HL-60 (cell line): ENCODE results near the gene KCTD14.

Experiments
- DNase-seq, 2 experiments: peaks; one replicate each; pipeline ENCODE4 v3.0.0-alpha.2; 2010 to 2020; ENCODE audit warnings: low read depth in 1 of 2, low spot score in 1 of 2
- H3K27ac ChIP-seq: fragments of 250-450 bp; sonication (Bioruptor Pico); replicated peaks from 2 replicates; pipeline ENCODE4 v1.5.1; 2020; ENCODE audit warnings: mild to moderate bottlenecking, moderate library complexity
- H3K27me3 ChIP-seq: fragments of 250-450 bp; sonication (Bioruptor Pico); 2 replicates; pipeline ENCODE4 v1.5.1; 2021; ENCODE audit warnings: mild to moderate bottlenecking, moderate library complexity; ENCODE audit not compliant: insufficient read depth, poor library complexity, severe bottlenecking
- H3K4me3 ChIP-seq: replicated peaks from 2 replicates; pipeline ENCODE4 v1.5.1; 2011; ENCODE audit warnings: mild to moderate bottlenecking, control low read depth, low read length; ENCODE audit not compliant: insufficient read depth
- CTCF ChIP-seq: IDR thresholded peaks from one replicate; pipeline ENCODE4 v1.5.1; 2011; ENCODE audit warnings: low read length, control low read depth, inconsistent platforms; ENCODE audit not compliant: insufficient read depth
- GABPA ChIP-seq: IDR thresholded peaks from 2 replicates; pipeline ENCODE4 v1.6.1; 2012; ENCODE audit warnings: low read depth
- POLR2AphosphoS5 ChIP-seq: IDR thresholded peaks from 2 replicates; pipeline ENCODE4 v1.6.1; 2012; ENCODE audit warnings: low read depth
- REST ChIP-seq: IDR thresholded peaks from 2 replicates; pipeline ENCODE4 v1.6.1; 2012; ENCODE audit warnings: low read depth; ENCODE audit not compliant: insufficient replicate concordance
- SPI1 ChIP-seq: IDR thresholded peaks from 2 replicates; pipeline ENCODE4 v1.6.1; 2012; ENCODE audit warnings: low read depth, mild to moderate bottlenecking, borderline replicate concordance

KCTD14 gene

GRCh38 chr11:77967121-77967520, 56.0 kb downstream of the KCTD14 start:
- Histone ChIP-seq H3K4me3 (no peak overlapping the region), H3K27me3 (no peaks in the 10 kb centered on the region), H3K27ac (no peak overlapping the region)
- TF ChIP-seq REST (no peak), SPI1 (no peak), CTCF (no peak), GABPA (no peak), POLR2AphosphoS5 (no peak)
- DNase-seq, result no peak

- H3K27me3 ChIP-seq, result no peaks in the 10 kb centered on the region
- H3K4me3 ChIP-seq, result no peak overlapping the region
- H3K27ac ChIP-seq, result no peak overlapping the region
- DNase-seq, result no peak
- TF ChIP-seq GABPA, result no peak
- no peak for TF ChIP-seq REST
- TF ChIP-seq POLR2AphosphoS5, result no peak
- TF ChIP-seq CTCF, result no peak
- no peak for TF ChIP-seq SPI1
Measured at GRCh38 chr11:77966338-77966737, 56.7 kb downstream of the KCTD14 start.
